ENCODE measurements around the gene GALNT17. TPM values are rescaled to one million over a fixed set of nuclear protein-coding genes. Genes with fewer than 3 reads are reported as not detected.

GALNT17 gene
- total RNA-seq, 1 donor from 2014 or later = 0.12 TPM

DNA sequence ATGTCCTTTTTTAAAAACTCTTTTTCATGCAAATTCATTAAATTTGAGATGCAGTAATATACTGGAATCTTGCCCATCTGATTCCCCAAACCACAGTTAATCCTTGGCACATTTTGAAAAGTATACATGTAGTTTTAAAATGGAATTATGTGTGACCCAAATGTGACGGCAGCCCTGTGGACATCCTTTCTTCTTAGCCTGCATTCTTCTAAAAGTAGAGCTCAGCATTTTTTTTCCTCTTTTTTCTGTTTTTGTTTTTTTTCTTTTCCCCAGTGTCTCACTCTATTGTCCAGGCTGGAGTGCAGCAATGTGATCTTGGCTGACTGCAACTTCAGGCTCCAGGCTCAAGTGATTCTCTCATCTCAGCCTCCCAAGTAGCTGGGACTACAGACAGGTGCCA lies 338.9 kb downstream of the GALNT17 start:
- TF ChIP-seq, protein P1, sequence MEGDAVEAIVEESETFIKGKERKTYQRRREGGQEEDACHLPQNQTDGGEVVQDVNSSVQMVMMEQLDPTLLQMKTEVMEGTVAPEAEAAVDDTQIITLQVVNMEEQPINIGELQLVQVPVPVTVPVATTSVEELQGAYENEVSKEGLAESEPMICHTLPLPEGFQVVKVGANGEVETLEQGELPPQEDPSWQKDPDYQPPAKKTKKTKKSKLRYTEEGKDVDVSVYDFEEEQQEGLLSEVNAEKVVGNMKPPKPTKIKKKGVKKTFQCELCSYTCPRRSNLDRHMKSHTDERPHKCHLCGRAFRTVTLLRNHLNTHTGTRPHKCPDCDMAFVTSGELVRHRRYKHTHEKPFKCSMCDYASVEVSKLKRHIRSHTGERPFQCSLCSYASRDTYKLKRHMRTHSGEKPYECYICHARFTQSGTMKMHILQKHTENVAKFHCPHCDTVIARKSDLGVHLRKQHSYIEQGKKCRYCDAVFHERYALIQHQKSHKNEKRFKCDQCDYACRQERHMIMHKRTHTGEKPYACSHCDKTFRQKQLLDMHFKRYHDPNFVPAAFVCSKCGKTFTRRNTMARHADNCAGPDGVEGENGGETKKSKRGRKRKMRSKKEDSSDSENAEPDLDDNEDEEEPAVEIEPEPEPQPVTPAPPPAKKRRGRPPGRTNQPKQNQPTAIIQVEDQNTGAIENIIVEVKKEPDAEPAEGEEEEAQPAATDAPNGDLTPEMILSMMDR (conservative IDR thresholded peaks at IDR 0.05; ENCODE audit: low read depth, low read length) = no peak
- no peak overlapping the region for H3K4me3 ChIP-seq (ENCODE audit: low read depth, low read length)
- DNase-seq (ENCODE audit: low read depth) = no peak

DNA sequence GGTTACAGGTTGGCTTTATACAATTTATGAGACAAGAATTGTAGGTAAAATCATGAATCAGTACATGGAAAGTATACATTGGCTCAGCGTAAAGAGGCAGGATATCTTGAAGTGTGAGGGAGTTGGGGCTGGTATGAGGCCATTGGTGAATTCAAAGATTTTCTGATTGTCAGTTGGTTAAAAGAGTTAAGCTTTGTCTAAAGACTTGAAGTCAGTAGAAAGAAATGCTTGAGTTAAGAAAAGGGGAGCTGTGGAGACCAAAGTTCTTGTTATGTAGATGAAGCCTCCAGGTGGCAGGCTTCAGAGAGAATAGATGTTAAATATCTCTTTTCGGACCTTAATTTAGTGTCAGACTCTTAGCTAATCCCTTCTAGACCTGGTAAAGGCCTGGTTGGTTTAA lies 341.0 kb downstream of the GALNT17 start:
- H3K4me3 ChIP-seq (ENCODE audit: low read depth, low read length) = no peak overlapping the region
- TF ChIP-seq, protein P1 (conservative IDR thresholded peaks at IDR 0.05; ENCODE audit: low read depth, low read length) = no peak
- no peak for DNase-seq (ENCODE audit: low read depth)

DNA sequence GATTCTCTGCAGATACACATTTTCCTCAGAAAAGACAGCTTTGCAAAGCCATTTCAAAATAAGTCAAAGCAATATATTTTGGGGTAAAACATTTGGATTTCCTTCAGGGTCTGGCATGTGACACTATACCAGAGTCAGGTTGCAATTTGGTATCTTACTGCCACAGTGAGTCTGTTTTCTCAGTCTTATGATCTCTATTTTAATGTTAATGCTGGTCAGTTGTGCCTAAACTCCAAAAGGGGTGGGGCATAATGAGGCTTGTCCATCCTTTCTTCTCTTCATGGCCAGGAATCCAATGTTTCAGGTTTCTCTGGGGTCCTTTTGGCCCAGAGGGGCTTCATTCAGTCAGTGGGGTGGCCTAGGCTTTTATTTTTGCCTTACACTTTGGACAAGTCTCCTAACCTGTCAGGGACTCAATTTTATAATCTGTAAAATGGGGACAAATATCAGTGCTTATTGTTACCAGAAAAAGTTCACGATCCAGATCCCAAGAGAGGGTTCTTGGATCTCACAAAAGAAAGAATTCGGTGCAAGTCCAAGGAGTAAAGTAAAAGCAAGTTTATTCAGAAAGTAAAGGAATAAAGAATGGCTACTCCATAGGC lies 341.5 kb downstream of the GALNT17 start:
- no peak for DNase-seq (ENCODE audit: low read depth)
- H3K4me3 ChIP-seq (ENCODE audit: low read depth, low read length) = no peak overlapping the region
- TF ChIP-seq, protein P1 (conservative IDR thresholded peaks at IDR 0.05; ENCODE audit: low read depth, low read length) = no peak

DNA sequence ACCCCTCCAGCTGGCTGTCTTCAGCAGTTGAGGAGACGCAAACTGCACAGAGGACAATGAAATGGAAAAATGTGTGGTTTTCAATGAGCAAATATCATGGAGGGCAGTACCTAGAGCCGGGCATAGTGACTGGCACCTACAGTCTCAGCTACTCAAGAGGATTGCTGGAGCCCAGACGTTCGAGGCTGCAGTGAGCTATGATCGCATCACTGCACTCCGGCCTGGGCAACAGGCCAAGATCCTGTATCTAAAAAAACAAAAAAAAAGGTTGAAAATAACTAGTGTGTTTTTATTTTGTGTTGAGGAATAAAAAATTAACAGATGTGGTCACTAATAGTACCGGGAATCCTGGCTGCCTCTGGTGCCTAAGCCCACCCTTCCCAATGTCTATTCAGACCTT lies 345.5 kb downstream of the GALNT17 start:
- H3K4me3 ChIP-seq (ENCODE audit: low read depth, low read length) = no peak overlapping the region
- DNase-seq (ENCODE audit: low read depth) = no peak
- TF ChIP-seq, protein P1 (conservative IDR thresholded peaks at IDR 0.05; ENCODE audit: low read depth, low read length) = no peak

DNA sequence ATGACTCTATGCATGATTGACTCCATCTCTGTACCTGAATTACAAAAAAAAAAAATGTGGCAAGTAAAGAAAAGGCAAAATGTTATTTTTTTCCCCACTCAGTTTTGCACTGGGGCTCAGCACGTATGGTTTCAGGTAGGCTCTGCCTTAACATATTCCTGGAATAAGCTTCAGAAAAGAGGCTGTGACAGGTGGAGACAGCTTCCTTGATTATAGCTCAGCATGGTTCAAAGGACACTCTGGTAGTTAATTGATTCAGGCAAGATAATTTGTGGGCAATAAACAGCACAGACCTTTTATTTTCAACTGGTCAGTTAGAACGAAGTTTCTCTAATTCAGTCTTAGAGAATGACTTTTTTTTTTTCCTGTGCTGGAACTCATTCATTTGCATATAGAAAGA lies 347.3 kb downstream of the GALNT17 start:
- TF ChIP-seq, protein P1 (conservative IDR thresholded peaks at IDR 0.05; ENCODE audit: low read depth, low read length) = no peak
- DNase-seq (ENCODE audit: low read depth) = no peak
- no peak overlapping the region for H3K4me3 ChIP-seq (ENCODE audit: low read depth, low read length)

DNA sequence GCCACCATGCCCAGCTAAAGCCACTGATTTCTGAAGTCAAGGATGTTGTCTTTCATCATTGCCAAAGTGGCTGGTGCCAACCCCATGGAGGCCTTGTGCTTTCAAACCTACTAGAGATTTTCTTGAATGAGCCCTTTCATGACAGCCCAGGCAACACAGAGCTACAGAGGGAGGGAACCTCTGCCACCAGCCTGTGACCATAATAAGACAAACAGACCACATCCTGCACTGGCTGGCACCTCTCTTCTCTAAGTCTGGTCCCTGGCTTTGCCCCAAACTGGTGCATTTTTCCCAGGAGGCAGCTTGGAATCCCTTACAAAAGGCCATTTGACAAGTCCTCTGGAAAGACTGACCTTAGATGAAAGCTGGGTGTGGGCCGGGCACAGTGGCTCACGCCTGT lies 348.8 kb downstream of the GALNT17 start:
- no peak for DNase-seq (ENCODE audit: low read depth)
- TF ChIP-seq, protein P1 (conservative IDR thresholded peaks at IDR 0.05; ENCODE audit: low read depth, low read length) = no peak
- no peak overlapping the region for H3K4me3 ChIP-seq (ENCODE audit: low read depth, low read length)

DNA sequence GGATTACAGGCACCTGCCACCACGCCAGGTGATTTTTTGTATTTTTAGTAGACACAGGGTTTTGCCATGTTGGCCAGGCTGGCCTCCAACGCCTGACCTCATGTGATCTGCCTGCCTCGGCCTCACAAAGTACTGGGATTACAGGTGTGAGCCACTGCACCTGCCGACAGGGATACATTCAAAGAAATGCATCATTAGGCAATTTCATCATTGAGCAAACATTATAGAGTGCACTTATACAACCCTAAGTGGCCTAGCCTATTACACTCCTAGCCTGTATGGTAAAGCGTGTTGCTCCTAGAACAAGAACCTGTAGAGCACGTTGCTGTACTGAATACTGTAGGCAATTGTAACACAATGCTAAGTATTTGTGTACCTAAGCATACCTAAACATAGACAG lies 350.3 kb downstream of the GALNT17 start:
- DNase-seq (ENCODE audit: low read depth) = no peak
- no peak overlapping the region for H3K4me3 ChIP-seq (ENCODE audit: low read depth, low read length)
- TF ChIP-seq, protein P1 (conservative IDR thresholded peaks at IDR 0.05; ENCODE audit: low read depth, low read length) = no peak
